ENCODE results near the gene KCNT2.

Gene KCNT2

DNA sequence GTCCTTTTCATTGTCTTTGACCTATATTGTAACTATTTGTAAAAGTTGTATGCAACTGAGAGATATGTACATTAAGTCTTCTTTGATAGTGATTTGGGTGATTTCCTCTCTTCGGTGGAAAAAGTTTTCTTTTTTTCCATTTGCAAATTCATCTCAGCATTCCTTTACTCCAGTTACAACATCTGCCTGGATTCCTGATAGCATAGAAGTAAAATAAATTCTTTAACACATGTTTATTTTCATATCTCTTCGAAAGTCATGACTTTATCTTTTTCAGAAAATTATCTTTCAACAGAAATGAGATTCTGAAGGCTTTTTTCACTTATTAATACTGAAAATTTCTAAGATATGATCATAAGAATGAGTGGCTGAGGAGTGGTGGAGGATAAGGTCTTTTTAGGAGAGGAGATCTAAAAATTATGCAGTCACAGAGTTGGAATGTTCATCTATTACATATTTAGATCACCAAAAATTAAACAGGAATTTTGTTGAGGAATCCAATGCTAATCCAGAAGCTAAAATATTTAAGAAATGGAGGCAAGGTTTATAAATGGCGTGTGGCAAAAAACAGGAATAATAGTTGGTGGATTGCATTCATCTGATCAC is 400.5 kb downstream of the KCNT2 start:
- no peaks in the 10 kb centered on the region for H3K9me3 ChIP-seq (ENCODE audit: control insufficient read depth, insufficient read depth, low read length)
- H3K27ac ChIP-seq (ENCODE audit: low read depth, low read length) = no peak overlapping the region
- H3K4me1 ChIP-seq (ENCODE audit: control insufficient read depth, insufficient read depth, low read length) = no peaks in the 10 kb centered on the region; the same call in 1 of the 2 replicates
- H3K27me3 ChIP-seq (ENCODE audit: control insufficient read depth, insufficient read depth, low read length) = no peaks in the 10 kb centered on the region
- H3K9ac ChIP-seq (ENCODE audit: low read depth, low read length) = no peak overlapping the region
- H3K4me3 ChIP-seq (ENCODE audit: low read depth, low read length) = no peak overlapping the region
- H3K36me3 ChIP-seq (ENCODE audit: control insufficient read depth, insufficient read depth, low read length) = no peaks in the 10 kb centered on the region

DNA sequence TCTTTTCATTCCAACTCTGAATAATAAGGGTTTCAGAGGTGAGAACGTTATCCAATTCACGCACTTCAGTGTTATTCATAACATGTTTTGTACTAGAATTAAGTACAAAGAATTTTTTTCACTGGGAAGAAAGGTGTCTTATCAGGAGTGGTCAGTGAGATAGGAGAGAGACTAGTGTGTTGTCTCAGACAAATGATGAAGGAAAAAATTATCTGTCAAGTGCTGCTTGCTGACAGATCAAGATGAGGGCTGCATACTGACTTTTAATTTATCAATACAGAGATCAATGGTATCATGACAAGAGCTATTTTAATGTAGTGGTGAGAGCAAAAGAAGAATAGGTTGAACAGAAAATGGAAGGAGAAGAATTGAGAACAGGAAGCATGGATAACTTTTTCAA is 402.4 kb downstream of the KCNT2 start:
- H3K9ac ChIP-seq (ENCODE audit: low read depth, low read length) = no peak overlapping the region
- no peaks in the 10 kb centered on the region for H3K27me3 ChIP-seq (ENCODE audit: control insufficient read depth, insufficient read depth, low read length)
- no peak overlapping the region for H3K4me3 ChIP-seq (ENCODE audit: low read depth, low read length)
- no peaks in the 10 kb centered on the region for H3K9me3 ChIP-seq (ENCODE audit: control insufficient read depth, insufficient read depth, low read length)
- no peaks in the 10 kb centered on the region; the same call in 1 of the 2 replicates for H3K4me1 ChIP-seq (ENCODE audit: control insufficient read depth, insufficient read depth, low read length)
- H3K27ac ChIP-seq (ENCODE audit: low read depth, low read length) = no peak overlapping the region
- no peaks in the 10 kb centered on the region for H3K36me3 ChIP-seq (ENCODE audit: control insufficient read depth, insufficient read depth, low read length)

DNA sequence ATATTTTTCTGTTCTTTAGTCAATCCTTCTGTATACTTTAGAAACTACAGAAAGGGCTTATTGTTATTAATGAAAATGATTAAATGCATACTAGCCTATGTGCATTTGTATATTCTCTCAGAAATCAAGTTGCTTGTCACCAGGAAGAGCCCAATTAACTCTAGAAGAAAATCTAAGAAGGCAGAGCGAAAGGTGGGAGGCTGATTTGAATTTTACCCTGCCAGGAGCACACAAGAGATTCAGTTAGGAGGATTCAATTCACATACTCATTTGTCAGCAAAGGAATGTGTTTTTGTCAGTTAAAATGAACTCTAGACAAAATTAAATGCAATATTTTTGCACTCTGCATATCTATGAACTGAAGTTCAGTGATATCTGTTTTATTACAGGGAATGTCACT is 411.8 kb downstream of the KCNT2 start:
- Histone ChIP-seq H3K36me3 (ENCODE audit: control insufficient read depth, insufficient read depth, low read length) (no peaks in the 10 kb centered on the region), H3K4me3 (ENCODE audit: low read depth, low read length) (no peak overlapping the region), H3K27ac (ENCODE audit: low read depth, low read length) (no peak overlapping the region), H3K27me3 (ENCODE audit: control insufficient read depth, insufficient read depth, low read length) (no peaks in the 10 kb centered on the region), H3K4me1 (ENCODE audit: control insufficient read depth, insufficient read depth, low read length) (no peaks in the 10 kb centered on the region), H3K9me3 (ENCODE audit: control insufficient read depth, insufficient read depth, low read length) (no peaks in the 10 kb centered on the region; the same call in 1 of the 2 replicates), H3K9ac (ENCODE audit: low read depth, low read length) (no peak overlapping the region)

DNA sequence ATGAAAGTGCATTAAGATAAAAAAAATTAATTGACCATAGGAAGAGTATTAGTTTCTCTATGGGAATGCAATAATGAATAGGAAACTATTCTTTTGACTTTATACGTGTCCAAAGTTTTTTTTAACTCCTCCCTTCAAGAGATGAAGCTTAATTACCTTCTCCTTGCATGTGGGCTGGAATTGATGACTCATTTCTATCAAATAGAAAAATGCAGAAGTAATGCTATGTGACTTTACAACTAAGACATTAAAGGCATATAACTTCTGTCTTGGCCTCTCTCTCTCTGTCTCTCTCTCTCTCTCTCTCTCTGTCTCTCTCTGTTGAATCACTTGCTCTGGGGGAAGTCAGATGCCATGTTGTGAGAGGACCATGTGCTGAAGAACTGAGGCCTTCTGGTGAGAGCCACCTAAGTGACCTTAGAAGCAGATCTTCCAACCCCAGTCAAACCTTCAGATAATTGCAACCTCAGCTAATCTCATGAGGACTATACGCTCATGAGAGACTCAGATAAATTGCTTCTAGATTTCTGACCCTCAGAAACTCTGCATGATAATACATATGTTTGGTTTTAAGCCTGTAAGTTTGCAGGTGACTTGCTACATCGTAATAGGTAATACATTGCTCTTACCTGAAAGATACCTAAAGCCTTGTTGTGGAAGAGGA is 414.2 kb downstream of the KCNT2 start:
- Histone ChIP-seq H3K36me3 (ENCODE audit: control insufficient read depth, insufficient read depth, low read length) (no peaks in the 10 kb centered on the region), H3K27me3 (ENCODE audit: control insufficient read depth, insufficient read depth, low read length) (no peaks in the 10 kb centered on the region), H3K27ac (ENCODE audit: low read depth, low read length) (no peak overlapping the region), H3K9ac (ENCODE audit: low read depth, low read length) (no peak overlapping the region), H3K4me3 (ENCODE audit: low read depth, low read length) (no peak overlapping the region), H3K9me3 (ENCODE audit: control insufficient read depth, insufficient read depth, low read length) (no peaks in the 10 kb centered on the region; the same call in 1 of the 2 replicates), H3K4me1 (ENCODE audit: control insufficient read depth, insufficient read depth, low read length) (no peaks in the 10 kb centered on the region)

DNA sequence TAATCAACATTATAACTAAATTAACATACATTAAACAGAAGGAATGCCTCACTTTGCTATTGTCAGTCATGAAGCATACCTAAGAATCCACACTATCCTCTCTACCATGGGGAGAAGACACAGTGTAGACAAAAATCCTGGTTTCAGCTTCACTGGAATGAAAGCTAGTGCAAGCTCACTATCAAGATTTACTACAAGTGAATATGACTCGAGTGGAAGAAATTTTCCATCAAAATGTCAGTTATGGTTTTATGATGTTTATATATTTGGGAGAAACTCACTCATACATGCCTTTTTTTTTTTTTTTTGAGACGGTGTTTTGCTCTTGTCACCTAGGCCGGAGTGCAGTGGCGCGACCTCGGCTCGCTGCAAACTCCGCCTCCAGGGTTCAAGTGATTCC is 424.3 kb downstream of the KCNT2 start:
- H3K27ac ChIP-seq (ENCODE audit: low read depth, low read length) = no peak overlapping the region
- H3K4me3 ChIP-seq (ENCODE audit: low read depth, low read length) = no peak overlapping the region
- no peak overlapping the region for H3K9ac ChIP-seq (ENCODE audit: low read depth, low read length)
- no peaks in the 10 kb centered on the region for H3K9me3 ChIP-seq (ENCODE audit: control insufficient read depth, insufficient read depth, low read length)
- H3K27me3 ChIP-seq (ENCODE audit: control insufficient read depth, insufficient read depth, low read length) = no peaks in the 10 kb centered on the region
- H3K4me1 ChIP-seq (ENCODE audit: control insufficient read depth, insufficient read depth, low read length) = no peaks in the 10 kb centered on the region
- no peaks in the 10 kb centered on the region for H3K36me3 ChIP-seq (ENCODE audit: control insufficient read depth, insufficient read depth, low read length)

DNA sequence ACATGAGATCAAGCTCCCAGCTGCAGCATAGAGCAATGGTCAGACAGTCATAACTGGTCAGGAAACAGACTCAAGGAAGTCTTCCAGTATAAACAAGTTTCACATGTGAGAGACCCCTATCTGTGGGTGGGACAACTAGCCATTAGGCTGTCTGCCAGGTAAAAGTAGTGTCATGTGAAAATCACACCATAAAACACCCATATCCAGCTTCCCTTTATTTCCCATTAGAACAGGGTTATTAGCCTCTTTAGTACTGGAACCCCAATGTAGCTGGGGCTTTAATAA is 426.7 kb downstream of the KCNT2 start:
- Histone ChIP-seq H3K27me3 (ENCODE audit: control insufficient read depth, insufficient read depth, low read length) (no peaks in the 10 kb centered on the region), H3K9me3 (ENCODE audit: control insufficient read depth, insufficient read depth, low read length) (no peaks in the 10 kb centered on the region), H3K36me3 (ENCODE audit: control insufficient read depth, insufficient read depth, low read length) (no peaks in the 10 kb centered on the region), H3K9ac (ENCODE audit: low read depth, low read length) (no peak overlapping the region), H3K4me3 (ENCODE audit: low read depth, low read length) (no peak overlapping the region), H3K4me1 (ENCODE audit: control insufficient read depth, insufficient read depth, low read length) (no peaks in the 10 kb centered on the region), H3K27ac (ENCODE audit: low read depth, low read length) (no peak overlapping the region)

DNA sequence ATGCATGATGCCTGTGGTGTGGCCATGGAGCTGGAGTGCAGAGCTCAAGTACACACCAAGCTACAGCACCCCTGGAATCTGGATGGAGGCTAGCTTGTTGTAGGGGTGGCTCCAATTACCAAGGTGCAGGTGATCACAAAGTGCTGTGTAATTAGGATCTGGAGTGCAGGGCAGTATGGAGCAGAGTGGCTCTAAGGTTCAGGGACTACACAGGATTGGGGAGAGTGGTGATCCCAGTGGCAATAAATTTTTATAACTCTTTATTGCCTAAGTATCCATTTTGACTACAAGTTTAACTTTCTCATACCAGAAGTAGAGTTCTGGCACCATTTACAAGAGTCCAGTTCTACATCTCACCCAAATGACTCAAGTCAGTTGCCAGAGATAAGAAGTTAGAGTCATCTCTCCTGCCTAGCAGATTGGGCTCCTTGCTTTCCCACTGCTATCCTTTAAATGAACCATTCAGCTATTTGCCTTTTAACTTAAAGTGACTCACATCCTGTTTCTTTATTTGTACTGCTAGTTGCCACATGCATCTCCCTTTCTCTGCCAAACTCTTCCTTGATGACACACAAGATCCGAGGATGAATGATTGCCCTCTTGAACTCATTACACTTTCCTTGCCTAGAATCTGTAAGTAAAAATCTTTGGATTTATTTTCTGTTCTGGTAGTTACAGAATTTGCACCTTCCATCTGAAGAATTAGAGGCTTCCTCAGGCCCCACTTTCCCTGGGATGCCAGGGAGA is 427.2 kb downstream of the KCNT2 start:
- no peaks in the 10 kb centered on the region for H3K9me3 ChIP-seq (ENCODE audit: control insufficient read depth, insufficient read depth, low read length)
- no peak overlapping the region for H3K9ac ChIP-seq (ENCODE audit: low read depth, low read length)
- H3K4me1 ChIP-seq (ENCODE audit: control insufficient read depth, insufficient read depth, low read length) = no peaks in the 10 kb centered on the region
- no peak overlapping the region for H3K27ac ChIP-seq (ENCODE audit: low read depth, low read length)
- no peaks in the 10 kb centered on the region for H3K27me3 ChIP-seq (ENCODE audit: control insufficient read depth, insufficient read depth, low read length)
- no peaks in the 10 kb centered on the region for H3K36me3 ChIP-seq (ENCODE audit: control insufficient read depth, insufficient read depth, low read length)
- no peak overlapping the region for H3K4me3 ChIP-seq (ENCODE audit: low read depth, low read length)

DNA sequence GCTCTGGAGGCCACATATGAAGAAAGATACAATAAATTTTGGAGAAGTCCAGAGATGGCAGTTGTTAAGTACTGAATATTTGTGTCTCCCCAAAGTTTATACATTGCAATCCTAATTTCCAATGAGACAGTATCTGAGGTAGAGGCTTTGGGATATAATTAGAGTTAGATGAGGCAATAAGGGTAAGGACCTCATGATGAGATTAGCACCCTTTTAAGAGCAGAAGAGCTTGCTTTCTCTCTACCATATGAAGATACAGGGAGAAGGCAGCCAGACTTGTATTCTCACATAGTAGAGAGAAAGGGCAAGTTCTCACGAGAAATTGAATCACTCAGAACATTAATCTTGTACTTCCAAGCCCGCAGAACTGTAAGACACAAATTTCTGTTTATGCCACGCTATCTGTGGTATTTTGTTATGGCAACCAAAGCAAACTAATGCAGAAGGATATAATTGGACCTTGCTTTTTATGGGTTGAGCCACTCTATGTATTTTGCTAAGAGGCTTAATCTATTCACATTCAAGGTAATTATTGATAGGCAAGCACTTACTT is 430.1 kb downstream of the KCNT2 start:
- no peaks in the 10 kb centered on the region for H3K36me3 ChIP-seq (ENCODE audit: control insufficient read depth, insufficient read depth, low read length)
- no peaks in the 10 kb centered on the region for H3K27me3 ChIP-seq (ENCODE audit: control insufficient read depth, insufficient read depth, low read length)

More for the DNA sequence above, 430.1 kb downstream of the KCNT2 start:
- H3K9ac ChIP-seq (ENCODE audit: low read depth, low read length) = no peak overlapping the region
- H3K27ac ChIP-seq (ENCODE audit: low read depth, low read length) = no peak overlapping the region
- no peaks in the 10 kb centered on the region for H3K9me3 ChIP-seq (ENCODE audit: control insufficient read depth, insufficient read depth, low read length)
- H3K4me1 ChIP-seq (ENCODE audit: control insufficient read depth, insufficient read depth, low read length) = no peaks in the 10 kb centered on the region
- H3K4me3 ChIP-seq (ENCODE audit: low read depth, low read length) = no peak overlapping the region
